HL-60 (cell line): ENCODE measurements around the gene CDKN2B-AS1.

ENCODE experiments used
- DNase-seq, 2 experiments: peaks; one replicate each; pipeline ENCODE4 v3.0.0-alpha.2; 2010 to 2020; ENCODE audit warnings: low read depth in 1 of 2, low spot score in 1 of 2
- H3K27ac ChIP-seq: fragments of 250-450 bp; sonication (Bioruptor Pico); replicated peaks from 2 replicates; pipeline ENCODE4 v1.5.1; 2020; ENCODE audit warnings: mild to moderate bottlenecking, moderate library complexity
- H3K27me3 ChIP-seq: fragments of 250-450 bp; sonication (Bioruptor Pico); 2 replicates; pipeline ENCODE4 v1.5.1; 2021; ENCODE audit warnings: mild to moderate bottlenecking, moderate library complexity; ENCODE audit not compliant: insufficient read depth, poor library complexity, severe bottlenecking
- H3K4me3 ChIP-seq: replicated peaks from 2 replicates; pipeline ENCODE4 v1.5.1; 2011; ENCODE audit warnings: mild to moderate bottlenecking, control low read depth, low read length; ENCODE audit not compliant: insufficient read depth
- GABPA ChIP-seq: IDR thresholded peaks from 2 replicates; pipeline ENCODE4 v1.6.1; 2012; ENCODE audit warnings: low read depth
- POLR2AphosphoS5 ChIP-seq: IDR thresholded peaks from 2 replicates; pipeline ENCODE4 v1.6.1; 2012; ENCODE audit warnings: low read depth
- SPI1 ChIP-seq: IDR thresholded peaks from 2 replicates; pipeline ENCODE4 v1.6.1; 2012; ENCODE audit warnings: low read depth, mild to moderate bottlenecking, borderline replicate concordance
- TF ChIP-seq, protein P1 (sequence below): IDR thresholded peaks from one replicate; pipeline ENCODE4 v1.5.1; 2011; ENCODE audit warnings: low read length, control low read depth, inconsistent platforms; ENCODE audit not compliant: insufficient read depth
- TF ChIP-seq, protein P2 (sequence below): IDR thresholded peaks from 2 replicates; pipeline ENCODE4 v1.6.1; 2012; ENCODE audit warnings: low read depth; ENCODE audit not compliant: insufficient replicate concordance

The CDKN2B-AS1 gene

DNA sequence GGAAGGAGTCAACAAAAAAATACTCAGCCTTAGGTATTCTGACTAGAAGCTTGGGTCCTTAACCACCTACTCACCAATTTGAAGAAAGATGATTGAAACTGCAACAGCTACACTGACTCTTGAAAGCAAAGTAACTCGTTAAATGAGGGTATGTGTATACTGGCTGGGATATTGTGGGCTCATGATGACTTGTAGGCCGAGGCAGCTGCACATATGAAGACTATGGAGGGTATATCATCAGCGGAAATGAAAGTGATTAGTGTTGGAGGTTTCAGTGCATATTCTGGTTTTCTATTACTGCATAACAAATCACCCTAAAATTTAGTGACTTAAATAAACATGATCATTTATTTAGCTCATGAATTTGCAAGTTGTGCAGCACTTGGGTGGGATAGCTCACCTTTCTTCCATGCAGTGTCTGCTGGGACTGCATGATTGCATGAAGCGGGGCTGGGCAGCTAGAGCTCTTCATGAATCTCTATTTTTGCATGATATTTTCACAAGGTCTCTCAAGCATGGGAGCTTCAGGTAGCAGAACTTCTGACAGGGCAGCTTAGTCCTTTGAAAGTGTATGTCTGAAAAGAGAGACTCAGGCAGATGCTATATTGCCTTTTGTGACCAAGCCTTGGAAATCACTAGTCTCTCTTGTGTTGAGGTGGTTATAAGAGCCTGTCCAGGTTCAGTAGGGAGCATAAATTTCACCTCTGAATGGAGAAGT lies 110.6 kb downstream of the CDKN2B-AS1 start:
- H3K27ac ChIP-seq: no peak overlapping the region
- TF ChIP-seq SPI1 (no peak), GABPA (no peak), POLR2AphosphoS5 (no peak)
- TF ChIP-seq, protein P1, sequence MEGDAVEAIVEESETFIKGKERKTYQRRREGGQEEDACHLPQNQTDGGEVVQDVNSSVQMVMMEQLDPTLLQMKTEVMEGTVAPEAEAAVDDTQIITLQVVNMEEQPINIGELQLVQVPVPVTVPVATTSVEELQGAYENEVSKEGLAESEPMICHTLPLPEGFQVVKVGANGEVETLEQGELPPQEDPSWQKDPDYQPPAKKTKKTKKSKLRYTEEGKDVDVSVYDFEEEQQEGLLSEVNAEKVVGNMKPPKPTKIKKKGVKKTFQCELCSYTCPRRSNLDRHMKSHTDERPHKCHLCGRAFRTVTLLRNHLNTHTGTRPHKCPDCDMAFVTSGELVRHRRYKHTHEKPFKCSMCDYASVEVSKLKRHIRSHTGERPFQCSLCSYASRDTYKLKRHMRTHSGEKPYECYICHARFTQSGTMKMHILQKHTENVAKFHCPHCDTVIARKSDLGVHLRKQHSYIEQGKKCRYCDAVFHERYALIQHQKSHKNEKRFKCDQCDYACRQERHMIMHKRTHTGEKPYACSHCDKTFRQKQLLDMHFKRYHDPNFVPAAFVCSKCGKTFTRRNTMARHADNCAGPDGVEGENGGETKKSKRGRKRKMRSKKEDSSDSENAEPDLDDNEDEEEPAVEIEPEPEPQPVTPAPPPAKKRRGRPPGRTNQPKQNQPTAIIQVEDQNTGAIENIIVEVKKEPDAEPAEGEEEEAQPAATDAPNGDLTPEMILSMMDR: no peak
- TF ChIP-seq, protein P2, sequence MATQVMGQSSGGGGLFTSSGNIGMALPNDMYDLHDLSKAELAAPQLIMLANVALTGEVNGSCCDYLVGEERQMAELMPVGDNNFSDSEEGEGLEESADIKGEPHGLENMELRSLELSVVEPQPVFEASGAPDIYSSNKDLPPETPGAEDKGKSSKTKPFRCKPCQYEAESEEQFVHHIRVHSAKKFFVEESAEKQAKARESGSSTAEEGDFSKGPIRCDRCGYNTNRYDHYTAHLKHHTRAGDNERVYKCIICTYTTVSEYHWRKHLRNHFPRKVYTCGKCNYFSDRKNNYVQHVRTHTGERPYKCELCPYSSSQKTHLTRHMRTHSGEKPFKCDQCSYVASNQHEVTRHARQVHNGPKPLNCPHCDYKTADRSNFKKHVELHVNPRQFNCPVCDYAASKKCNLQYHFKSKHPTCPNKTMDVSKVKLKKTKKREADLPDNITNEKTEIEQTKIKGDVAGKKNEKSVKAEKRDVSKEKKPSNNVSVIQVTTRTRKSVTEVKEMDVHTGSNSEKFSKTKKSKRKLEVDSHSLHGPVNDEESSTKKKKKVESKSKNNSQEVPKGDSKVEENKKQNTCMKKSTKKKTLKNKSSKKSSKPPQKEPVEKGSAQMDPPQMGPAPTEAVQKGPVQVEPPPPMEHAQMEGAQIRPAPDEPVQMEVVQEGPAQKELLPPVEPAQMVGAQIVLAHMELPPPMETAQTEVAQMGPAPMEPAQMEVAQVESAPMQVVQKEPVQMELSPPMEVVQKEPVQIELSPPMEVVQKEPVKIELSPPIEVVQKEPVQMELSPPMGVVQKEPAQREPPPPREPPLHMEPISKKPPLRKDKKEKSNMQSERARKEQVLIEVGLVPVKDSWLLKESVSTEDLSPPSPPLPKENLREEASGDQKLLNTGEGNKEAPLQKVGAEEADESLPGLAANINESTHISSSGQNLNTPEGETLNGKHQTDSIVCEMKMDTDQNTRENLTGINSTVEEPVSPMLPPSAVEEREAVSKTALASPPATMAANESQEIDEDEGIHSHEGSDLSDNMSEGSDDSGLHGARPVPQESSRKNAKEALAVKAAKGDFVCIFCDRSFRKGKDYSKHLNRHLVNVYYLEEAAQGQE: no peak

DNA sequence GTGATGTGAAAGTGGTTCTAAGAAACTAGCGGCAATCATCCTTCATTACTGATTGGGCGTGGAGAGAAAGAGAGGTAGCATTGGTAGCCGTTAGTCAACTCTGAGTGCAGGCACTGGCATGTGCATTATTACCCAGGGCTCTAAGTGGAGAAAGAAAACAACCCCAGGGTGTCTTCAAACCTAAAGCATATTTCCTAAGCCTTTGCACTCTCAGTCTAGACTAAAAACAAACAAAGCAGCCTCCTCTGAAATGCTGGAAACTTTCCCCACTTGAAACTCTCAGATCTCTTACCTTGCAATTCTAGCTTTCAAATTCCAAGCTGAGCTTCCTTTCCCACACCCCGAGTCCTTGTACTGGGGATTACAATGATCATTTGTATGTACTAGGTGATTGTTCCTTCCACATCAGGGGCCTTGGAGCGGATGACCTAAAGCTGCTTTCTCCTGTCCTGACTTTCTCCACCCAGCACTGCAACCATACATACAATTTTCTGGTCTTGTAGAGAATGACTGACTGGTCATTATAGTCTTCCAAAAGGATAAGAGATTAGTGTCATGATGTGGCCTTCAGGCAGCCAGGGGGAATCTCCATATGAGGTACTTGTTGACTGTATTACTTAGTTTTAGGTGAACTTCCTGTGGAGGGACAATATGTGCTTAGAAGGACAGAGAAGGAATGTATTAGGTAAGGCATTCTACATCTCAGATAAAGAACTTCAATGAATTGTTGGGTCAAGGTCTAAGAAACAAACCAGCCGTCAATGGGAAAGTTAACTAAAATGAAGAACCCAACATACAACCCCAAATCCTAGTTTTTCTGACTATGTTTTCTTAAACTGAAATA lies 112.8 kb downstream of the CDKN2B-AS1 start:
- Histone ChIP-seq H3K27me3 (no peaks in the 10 kb centered on the region), H3K4me3 (no peak overlapping the region), H3K27ac (no peak overlapping the region)
- DNase-seq: no peak
- TF ChIP-seq SPI1 (no peak), GABPA (no peak), POLR2AphosphoS5 (no peak)
- TF ChIP-seq, protein P1: no peak
- TF ChIP-seq, protein P2: no peak

More for the DNA sequence above, 110.6 kb downstream of the CDKN2B-AS1 start:
- DNase-seq: no peak
- H3K27me3 ChIP-seq: no peaks in the 10 kb centered on the region
- H3K4me3 ChIP-seq: no peak overlapping the region

DNA sequence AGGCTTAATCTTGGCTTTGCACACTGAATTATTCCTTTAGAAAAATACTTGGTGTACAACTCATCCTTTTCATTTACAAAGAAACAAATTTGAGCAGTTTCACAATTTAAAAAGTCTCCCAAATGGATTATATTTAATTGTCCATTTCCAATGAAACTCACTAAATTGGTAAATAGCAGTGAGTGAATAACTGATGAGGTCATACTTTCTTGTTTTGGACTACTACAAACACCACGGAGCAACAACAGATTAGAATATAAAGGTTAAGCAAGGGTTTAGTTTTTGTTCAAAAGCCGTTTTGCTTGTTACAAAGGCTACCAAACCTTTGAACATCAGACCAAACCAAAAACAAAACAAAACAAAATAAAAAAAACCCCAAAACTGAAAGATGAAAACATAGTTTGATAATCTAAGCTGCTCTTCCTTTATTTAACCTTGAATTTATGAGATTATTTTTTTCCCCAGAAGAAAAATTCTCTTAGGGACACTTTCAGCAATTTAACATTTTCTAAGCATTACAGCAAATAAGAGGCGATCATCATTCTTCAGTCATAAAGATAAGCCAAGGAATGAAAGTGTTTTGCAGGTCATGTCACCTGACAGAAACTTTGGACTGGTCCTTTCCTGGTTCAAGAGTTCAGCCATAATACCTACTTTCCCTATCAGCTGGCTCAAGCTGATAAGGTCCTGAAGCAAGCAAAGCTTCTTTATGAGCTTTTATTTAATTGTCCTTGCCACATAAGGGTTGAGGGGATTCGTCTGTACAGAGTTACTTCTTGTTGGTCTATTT lies 114.2 kb downstream of the CDKN2B-AS1 start:
- TF ChIP-seq, protein P1: no peak
- TF ChIP-seq POLR2AphosphoS5 (no peak), GABPA (no peak), SPI1 (no peak)
- TF ChIP-seq, protein P2: no peak
- no peaks in the 10 kb centered on the region for H3K27me3 ChIP-seq
- DNase-seq: no peak
- no peak overlapping the region for H3K4me3 ChIP-seq
- H3K27ac ChIP-seq: no peak overlapping the region
